ENCODE data around the gene GRIN3A.

The GRIN3A gene

GRCh38 chr9:101635473-101635872, 103.0 kb downstream of the GRIN3A start:
- H3K9ac ChIP-seq (ENCODE audit: low read length): no peak overlapping the region
- H3K9me3 ChIP-seq (ENCODE audit: low read length): no peaks in the 10 kb centered on the region
- H4K20me1 ChIP-seq (ENCODE audit: insufficient read depth, low read length): no peaks in the 10 kb centered on the region
- no peaks in the 10 kb centered on the region for H3K9me2 ChIP-seq (ENCODE audit: low read depth, low read length)
- H3K79me2 ChIP-seq (ENCODE audit: insufficient read depth, low read length): no peaks in the 10 kb centered on the region
- TF ChIP-seq EZH2 (IDR thresholded peaks at IDR 0.05; ENCODE audit: borderline replicate concordance, low read length): no peak
- TF ChIP-seq CTCF (IDR thresholded peaks at IDR 0.05; ENCODE audit: low read length): no peak
- H3K27me3 ChIP-seq (ENCODE audit: insufficient read depth, low read length): no peaks in the 10 kb centered on the region
- no peak overlapping the region for H2AFZ ChIP-seq (ENCODE audit: low read length)
- H3K27ac ChIP-seq (ENCODE audit: low read depth, low read length, poor library complexity, severe bottlenecking): no peak overlapping the region
- H3K36me3 ChIP-seq (ENCODE audit: insufficient read depth, low read length): no peaks in the 10 kb centered on the region
- H3K4me1 ChIP-seq (ENCODE audit: insufficient read depth, low read length, severe bottlenecking): no peaks in the 10 kb centered on the region
- H3K4me3 ChIP-seq (ENCODE audit: low read depth, low read length, poor library complexity, severe bottlenecking): no peak overlapping the region
- H3K4me2 ChIP-seq (ENCODE audit: low read length): no peak overlapping the region
- H3F3A ChIP-seq (ENCODE audit: insufficient read depth, low read length): no peaks in the 10 kb centered on the region

GRCh38 chr9:101634741-101635409, 103.6 kb downstream of the GRIN3A start:
- Histone ChIP-seq H3K9ac (ENCODE audit: low read length) (no peak overlapping the region), H3K4me1 (ENCODE audit: insufficient read depth, low read length, severe bottlenecking) (no peaks in the 10 kb centered on the region), H4K20me1 (ENCODE audit: insufficient read depth, low read length) (no peaks in the 10 kb centered on the region), H3K27me3 (ENCODE audit: insufficient read depth, low read length) (no peaks in the 10 kb centered on the region), H3F3A (ENCODE audit: insufficient read depth, low read length) (no peaks in the 10 kb centered on the region), H2AFZ (ENCODE audit: low read length) (no peak overlapping the region), H3K9me2 (ENCODE audit: low read depth, low read length) (no peaks in the 10 kb centered on the region), H3K9me3 (ENCODE audit: low read length) (no peaks in the 10 kb centered on the region), H3K4me3 (ENCODE audit: low read depth, low read length, poor library complexity, severe bottlenecking) (no peak overlapping the region), H3K4me2 (ENCODE audit: low read length) (no peak overlapping the region), H3K36me3 (ENCODE audit: insufficient read depth, low read length) (no peaks in the 10 kb centered on the region), H3K27ac (ENCODE audit: low read depth, low read length, poor library complexity, severe bottlenecking) (no peak overlapping the region), H3K79me2 (ENCODE audit: insufficient read depth, low read length) (no peaks in the 10 kb centered on the region)
- TF ChIP-seq CTCF (IDR thresholded peaks at IDR 0.05; ENCODE audit: low read length): no peak
- TF ChIP-seq EZH2 (IDR thresholded peaks at IDR 0.05; ENCODE audit: borderline replicate concordance, low read length): no peak

GRCh38 chr9:101632611-101633010, 105.8 kb downstream of the GRIN3A start:
- Histone ChIP-seq H3K9ac (ENCODE audit: low read length) (no peak overlapping the region), H3K9me3 (ENCODE audit: low read length) (no peaks in the 10 kb centered on the region), H2AFZ (ENCODE audit: low read length) (no peak overlapping the region), H3K79me2 (ENCODE audit: insufficient read depth, low read length) (no peaks in the 10 kb centered on the region), H3K36me3 (ENCODE audit: insufficient read depth, low read length) (no peaks in the 10 kb centered on the region), H3K9me2 (ENCODE audit: low read depth, low read length) (no peaks in the 10 kb centered on the region), H3K4me2 (ENCODE audit: low read length) (no peak overlapping the region), H3K4me3 (ENCODE audit: low read depth, low read length, poor library complexity, severe bottlenecking) (no peak overlapping the region), H3K4me1 (ENCODE audit: insufficient read depth, low read length, severe bottlenecking) (no peaks in the 10 kb centered on the region), H3F3A (ENCODE audit: insufficient read depth, low read length) (no peaks in the 10 kb centered on the region), H4K20me1 (ENCODE audit: insufficient read depth, low read length) (no peaks in the 10 kb centered on the region), H3K27ac (ENCODE audit: low read depth, low read length, poor library complexity, severe bottlenecking) (no peak overlapping the region), H3K27me3 (ENCODE audit: insufficient read depth, low read length) (no peaks in the 10 kb centered on the region)
- TF ChIP-seq CTCF (IDR thresholded peaks at IDR 0.05; ENCODE audit: low read length) (no peak), EZH2 (IDR thresholded peaks at IDR 0.05; ENCODE audit: borderline replicate concordance, low read length) (no peak)
